OCI-M2 (cell line): ENCODE measurements around the gene GALNT2.

Source experiments
- DNase-seq: peaks from one replicate; lab custom pipeline; 2025; ENCODE audit not compliant: unreplicated experiment; lab: John Stamatoyannopoulos, UW

GALNT2 gene

DNA sequence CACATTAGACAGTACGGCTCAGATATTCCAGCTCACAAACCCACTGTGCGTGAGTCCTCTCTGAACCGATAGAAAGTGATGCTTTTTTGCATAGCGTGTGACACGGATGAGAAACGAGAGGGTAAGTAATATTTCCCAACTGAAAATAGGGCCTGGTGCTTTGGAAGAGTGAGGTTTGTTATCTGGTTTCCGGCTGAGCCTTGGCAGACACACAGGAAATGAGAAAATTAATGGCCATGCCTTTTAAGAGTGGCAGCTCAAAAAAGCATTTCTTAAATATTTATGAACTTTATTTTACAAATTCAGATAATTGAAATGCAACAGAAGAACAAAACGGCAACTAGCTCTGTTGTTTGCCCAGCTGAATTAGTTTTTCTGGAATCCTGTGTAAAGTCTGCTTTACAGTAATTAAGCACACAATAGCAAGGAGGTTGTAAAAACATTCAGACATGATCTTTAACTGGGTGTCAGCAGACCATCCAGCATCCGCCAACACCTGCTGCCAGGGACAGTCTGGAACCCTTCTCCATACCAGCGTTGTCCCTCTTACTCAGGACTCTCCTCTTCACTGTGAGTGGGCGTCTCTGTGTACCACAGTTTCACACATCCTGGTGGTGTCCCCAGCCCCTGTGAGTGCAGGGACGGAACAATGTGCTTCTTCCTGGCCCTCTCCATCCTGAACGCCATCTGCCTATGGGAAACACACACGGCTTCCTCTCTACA, 203.7 kb downstream of the GALNT2 start:
- DNase-seq: no peak

DNA sequence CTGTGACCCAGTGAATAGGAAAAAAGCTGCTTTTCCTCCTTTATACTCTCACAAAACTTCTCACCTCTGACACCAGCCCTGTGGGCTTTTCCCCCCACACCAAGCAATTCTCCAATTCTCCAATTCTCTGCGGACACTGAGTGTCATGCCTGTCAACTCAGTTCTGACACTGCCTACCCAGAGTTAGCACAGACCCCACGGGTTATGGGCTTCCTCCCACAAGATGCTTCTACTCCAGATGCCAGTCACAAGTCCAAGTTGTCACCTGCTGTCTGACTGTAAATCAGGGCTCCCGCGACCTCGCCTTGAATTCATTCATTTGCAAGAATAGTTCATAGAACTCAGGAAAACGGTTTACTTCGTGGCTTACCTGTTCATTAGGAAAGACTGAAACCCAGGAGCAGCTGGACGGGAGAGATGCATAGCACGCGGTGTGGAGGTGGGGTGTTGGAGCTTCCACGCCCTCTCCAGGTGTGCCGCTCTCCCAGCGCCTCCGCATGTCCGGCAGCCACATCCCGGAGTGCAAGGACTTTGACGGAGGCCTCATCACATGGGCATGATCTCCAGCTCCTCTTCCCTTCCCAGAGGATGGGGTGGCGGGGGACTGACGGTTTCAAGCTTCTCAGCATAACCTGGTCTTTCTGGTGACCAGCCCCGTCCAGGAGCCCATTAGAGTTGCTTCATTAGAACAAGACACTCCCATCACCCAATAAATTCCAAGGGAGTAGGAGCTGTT, 204.4 kb downstream of the GALNT2 start:
- DNase-seq: no peak

DNA sequence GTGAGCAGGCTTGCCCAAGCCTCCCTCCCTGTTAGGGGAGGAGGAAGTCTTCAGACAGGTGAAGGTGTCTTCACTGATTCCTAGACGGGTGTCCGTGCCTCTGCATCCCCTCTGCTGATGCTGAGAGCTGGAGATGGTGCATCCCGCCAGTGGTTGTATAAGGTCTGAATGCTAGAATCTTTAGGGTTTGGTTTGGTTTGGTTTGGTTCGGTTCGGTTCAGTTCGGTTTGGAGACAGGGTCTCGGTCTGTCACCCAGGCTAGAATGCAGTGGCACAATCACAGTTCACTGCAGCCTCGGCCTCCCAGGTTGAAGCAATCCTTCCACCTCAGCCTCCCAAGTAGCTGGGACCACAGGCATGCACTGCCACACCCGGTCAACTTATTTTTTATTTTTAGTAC, 205.5 kb downstream of the GALNT2 start:
- DNase-seq: no peak

DNA sequence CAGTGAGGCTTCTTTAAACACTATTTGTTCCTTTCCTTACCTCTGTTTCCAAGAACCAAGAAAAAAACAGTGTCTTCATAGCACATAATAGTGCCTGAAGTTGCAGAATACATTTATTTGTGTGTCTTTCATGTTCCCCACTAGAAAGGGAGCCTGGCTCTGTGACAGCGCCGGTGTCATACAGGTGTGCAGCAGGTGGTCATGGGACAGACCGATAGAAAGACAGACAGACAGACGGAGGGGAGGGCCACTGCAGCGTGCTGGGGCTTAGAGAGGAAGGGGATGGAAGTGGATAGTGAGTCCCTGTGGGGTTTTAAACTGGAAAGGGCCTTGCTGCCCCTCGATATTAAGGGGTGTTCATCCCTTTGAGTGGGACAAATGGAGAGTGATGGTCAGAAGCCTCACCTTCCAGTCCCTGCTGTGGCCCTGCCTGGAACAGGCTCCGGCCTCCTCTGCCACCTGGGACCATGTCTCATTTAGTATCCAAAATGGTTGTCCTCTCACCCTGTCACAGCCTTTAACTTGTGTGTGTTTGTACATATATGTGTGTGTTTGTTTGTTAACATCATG, 206.2 kb downstream of the GALNT2 start:
- DNase-seq: no peak

DNA sequence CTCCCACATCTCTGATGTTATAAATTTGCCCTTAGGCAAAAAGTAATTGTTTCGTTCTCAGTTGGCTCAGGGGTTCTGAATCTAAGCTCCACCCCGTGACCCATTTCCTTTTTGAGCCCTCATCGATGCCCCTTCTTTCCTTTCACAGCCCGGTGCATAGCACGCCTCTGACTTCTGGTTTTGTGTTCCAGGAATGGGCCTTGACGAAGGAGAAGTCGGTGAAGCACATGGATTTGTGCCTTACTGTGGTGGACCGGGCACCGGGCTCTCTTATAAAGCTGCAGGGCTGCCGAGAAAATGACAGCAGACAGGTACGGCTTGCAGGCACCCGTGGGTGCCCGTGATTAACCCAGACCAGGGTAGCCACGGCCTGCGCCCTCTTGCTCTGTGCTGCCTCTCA, 207.2 kb downstream of the GALNT2 start:
- DNase-seq: no peak

DNA sequence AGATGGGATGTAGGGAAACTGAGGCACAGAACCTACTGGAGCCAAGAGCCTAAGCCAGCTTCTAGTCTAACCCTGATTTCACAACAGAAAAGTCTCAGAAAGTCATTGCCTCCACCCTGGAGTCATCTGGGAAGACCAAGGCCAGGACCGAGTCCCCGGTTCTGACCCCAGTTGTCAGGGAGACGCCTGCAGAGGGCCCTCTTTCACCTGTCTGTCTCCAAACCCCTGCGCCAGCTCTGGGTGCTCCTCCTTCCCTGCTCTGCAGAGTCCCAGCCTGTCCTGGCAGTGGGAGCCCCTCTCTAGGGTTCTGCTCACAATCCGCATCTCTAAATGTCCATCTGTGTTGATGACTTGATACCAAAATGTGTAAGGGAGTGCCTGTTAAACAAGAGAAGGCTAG, 209.4 kb downstream of the GALNT2 start:
- DNase-seq: no peak

DNA sequence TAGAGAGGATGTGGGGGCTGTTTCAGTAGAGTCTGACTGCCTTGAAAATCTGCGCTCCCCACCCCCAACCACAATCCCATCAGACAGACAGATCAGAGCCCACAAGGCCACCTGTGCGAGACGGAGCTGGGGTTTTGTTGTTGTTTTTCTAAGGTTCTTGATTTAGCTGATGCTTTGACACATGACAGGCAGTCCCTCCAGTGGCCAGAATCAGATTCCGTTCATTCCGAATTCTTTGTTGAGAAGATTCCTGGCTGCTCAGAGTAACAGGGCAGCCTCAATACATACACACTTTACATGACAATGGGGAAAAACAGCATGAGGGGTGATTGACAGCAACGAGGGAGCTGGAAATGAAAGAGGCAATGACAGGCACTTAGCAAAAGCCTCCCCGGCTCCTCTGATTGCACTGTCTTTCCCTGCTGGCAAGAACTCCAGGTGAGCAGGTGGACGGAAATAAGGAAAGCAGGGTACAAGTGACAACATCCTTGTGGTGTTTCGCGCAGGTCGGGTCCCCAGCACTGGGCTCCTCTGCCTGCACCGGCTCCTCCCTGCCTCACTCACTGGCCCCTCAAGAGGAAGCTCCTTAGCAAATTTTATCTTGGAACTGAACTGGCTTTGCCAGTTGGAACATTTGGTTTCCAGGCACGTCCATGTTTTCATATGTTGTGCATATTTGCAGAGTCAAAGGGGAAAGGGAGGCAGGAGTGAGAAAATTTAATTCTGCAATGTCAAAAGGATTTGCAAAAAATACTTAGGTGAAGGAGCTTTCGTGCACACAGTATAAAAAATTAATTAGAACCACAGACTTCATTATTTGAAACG, 210.4 kb downstream of the GALNT2 start:
- no peak for DNase-seq

DNA sequence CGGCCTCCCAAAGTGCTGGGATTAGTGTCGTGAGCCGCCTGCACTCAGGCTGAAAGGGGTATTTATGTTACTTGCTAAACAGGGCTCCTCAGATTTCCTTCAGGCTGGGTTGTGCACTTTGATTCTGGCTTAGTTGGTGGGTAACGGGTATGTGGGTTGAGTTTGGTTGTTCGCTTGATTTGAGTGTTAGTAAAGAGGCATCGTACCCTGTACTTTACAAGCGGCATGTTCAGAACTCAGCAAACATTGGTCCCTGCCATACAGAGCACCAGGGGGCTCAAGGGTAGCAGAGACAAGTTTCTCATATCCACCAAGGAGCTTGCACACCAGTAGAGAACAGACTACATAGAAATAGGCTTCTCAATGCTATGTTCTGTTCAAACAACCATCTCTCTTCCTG, 211.3 kb downstream of the GALNT2 start:
- no peak for DNase-seq

DNA sequence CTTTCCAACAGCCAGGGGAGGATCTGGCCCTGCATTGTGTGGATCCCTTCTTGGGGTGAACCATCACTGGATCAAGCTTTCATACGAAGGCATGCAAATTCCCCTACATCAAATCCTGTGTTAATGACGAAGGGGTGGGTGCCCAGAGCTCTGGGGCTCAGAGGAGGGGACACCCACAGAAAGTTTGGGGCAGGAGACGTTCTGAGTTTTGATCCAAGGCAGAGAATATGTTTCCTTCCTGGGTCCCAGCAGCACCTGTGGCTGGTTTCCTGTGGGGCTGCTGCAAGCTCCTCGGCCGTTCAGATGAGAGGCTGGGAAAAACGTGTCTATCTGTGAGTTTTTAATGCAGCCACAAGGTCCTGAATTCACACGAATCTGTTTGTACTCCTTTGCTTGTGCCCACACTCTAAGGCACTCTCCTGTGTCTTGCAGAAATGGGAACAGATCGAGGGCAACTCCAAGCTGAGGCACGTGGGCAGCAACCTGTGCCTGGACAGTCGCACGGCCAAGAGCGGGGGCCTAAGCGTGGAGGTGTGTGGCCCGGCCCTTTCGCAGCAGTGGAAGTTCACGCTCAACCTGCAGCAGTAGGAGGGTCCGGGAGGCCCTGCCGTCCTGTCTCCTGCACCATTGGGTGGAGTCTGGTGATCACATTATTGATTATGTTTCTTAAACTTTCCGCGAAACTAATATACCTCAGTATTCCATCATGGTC, 212.0 kb downstream of the GALNT2 start:
- no peak for DNase-seq

DNA sequence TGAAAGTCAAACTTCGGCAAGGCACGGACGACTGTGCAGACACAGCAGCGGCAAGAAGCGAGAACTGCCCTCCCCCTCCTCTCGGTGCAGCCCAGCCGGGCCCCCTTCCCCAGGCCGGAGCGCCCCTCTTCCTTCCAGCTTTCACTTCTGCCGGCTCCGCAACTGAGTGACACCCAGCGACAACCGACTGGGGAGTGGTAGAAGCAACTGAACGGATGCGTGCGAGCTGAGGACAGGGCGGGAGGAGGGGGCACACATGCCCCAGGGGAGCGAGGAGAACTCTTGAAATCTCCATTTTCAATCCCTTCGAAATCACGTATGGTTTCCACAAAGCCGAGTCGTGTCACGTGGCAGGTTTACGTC, 212.5 kb downstream of the GALNT2 start:
- DNase-seq: no peak

DNA sequence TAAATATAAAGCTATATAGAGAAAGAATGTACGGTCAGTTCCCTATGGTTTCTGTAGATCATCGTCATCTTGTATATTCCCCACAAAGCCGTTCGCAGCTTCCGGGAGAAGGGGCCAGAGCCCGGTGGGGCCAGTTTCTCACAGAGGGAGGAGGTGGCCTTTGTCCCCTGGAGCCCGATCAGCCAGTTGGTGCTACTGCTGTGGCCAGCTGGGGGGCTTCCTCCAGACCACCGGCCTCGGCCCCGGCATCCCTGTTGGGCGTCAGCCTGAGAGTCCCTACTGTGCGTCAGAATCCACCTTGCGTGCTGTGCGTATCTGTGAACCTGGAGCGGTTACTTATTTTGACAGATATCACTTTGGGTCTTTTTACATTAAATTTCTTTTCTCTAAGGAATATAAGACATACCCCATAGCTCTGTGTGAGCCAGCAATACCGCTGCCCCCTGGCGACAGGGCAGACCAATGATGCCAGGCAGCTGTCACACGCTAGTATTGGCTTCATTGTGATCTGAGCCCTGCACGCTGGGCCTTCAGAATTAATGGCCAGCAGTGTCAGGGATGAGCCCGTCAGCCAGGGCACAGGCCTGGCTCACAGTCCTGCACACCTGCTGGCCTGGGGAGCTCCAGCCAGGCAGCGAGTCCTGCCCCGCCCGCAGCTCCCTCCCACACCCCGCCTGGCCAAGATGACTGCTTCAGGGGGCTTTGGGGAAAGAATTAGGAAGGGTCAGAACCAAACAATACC, 213.2 kb downstream of the GALNT2 start:
- DNase-seq: no peak

DNA sequence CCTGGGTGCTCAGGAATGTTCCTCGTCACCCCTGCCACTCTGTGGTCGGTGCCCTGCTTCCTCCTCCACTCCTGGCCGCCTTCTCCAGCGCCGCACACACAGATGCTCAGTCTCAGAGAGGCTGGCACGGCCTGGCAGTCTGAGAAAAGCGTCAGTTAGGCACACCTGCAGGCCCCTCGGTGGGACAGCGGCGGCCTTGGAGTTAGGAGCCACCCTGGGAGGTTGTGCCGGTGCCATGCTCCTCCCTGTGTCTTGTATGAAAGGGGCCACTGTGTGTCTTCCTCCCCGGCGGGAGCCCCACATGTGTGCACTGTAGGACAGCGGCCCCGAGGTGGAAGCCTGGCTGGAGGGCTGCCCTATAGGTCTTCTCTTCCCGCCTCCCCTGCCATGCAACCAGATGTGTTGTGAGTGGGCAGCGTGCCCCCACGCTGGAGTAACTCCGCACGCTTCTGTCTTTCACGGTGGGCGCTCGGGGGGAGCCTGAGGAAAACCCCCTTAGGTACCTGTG, 213.9 kb downstream of the GALNT2 start:
- DNase-seq: no peak

DNA sequence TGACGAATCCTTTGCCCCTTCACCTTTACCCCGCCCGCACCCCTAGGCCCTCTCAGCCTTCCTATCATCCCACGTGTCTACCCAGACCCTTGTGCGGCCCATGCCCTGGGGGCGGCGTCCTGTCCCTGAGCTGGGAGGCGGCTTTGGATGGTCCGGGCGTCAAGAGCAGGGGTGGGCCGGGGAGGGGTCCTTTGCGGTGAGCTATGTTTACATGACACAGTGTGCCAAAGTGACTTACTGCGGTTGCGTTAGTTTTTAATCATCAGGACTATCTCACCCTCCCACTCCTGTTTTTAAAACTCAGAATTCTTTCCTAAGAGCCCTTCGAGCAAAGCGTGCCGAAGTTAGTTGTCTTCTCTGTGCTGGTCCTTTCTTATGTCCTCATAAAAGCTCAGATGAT, 214.5 kb downstream of the GALNT2 start:
- no peak for DNase-seq

DNA sequence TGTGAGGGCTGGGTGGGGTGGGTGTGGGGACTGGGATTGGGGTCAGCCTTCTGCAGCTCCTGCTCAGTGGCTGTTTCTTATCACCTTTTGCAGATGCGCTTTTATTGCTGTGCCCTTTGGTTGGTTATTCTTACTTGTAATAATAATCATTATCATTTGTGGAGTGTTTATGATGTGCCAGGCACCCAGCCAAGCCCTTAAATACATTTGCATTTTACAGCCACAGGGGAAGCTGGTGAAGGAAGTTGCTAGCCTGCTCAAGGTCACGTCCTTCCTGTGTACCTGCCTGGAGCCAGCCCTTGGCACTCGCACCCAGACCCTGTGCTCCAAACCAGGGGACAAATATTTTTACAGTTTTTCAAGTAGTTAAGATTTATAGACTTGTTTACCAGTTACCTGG, 215.1 kb downstream of the GALNT2 start:
- no peak for DNase-seq

DNA sequence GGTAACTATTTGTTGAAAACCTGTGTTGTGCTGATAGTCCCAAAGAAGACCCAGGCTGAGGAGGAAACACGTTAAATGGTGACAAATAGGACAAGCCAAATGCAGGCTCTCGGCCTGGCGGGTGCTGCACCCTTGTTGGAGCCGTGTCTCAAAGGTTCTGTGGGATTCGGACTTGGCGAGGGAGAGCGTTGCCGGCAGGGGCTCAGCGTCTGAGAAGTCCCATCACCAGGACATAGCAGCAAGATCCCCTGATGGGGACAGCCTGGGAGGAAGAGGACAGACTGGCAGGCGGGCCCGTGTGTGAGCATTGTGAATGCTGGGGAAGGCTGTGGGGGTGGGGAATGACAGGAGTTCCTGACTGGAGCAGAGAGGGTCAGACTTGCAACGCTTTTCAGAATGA, 216.6 kb downstream of the GALNT2 start:
- DNase-seq: no peak

DNA sequence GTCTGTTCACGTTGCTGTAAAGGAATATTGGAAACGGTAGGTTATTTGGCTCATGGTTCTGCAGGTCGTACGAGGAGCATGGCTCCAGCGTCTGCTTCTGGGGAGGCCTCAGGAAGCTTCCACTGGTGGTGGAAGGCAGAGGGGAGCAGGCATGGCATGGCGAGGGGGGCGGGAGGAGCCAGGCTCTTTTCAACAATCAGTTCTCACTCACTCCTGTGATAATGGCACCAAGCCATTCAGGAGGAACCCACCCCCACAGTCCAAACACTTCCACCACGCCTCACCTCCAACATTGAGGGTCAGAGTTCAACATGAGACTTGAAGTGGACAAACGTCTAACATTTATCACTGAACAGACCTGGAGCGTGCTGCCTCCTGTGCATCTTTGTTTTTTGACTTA, 217.9 kb downstream of the GALNT2 start:
- no peak for DNase-seq

DNA sequence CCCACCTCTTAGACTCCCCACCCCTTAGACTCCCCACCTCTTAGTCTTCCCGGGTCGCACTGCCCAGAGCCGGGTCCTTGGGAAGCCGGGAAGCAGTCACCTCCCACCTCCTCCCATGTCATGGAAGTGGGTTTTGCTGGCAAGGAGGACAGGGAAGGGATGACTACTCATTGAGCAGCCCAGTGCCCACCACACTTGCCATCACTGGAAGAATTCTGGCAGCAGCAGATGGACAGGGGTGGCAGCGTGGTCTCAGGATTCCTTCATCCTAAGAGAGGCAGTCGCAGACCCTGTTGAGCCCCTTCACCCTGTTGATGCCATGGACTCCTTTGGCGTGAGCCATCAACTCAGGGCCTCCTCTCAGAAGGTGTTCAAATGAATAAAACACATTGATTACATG, 218.3 kb downstream of the GALNT2 start:
- DNase-seq: no peak

DNA sequence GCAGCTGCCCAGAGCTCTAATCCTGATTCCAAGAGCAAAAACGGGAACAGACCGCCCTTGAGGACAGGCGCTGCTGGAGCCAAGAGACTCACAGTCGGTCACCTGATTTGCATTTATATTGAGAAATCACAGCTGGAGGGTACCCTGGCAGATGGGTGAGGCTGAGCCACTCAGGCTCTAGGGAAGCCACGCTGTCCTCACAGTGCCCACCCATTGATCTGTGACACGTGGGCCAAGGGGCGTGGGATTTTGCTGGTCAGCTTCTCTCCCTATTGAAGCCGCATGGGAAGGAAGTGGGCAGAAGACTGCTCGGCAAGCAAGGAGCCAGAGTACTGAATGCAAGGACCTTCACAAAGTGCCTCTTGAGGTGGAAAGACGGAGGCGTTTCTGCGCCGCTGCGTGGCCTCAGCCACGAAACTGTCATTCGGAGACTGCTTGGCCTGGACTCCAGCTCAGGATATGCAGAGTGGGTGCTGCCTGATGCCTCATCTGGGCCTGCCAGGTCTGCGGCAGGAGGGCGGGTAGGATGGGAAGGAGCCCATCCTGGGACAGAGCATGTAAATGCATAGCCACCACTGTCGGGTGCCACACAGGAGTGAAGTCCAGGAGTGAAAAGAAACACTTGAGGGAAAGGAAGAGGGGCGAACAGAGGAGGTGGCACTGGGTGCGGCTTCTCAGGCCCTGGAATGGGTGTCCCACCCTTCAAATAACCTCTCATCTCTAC, 219.3 kb downstream of the GALNT2 start:
- DNase-seq: no peak

DNA sequence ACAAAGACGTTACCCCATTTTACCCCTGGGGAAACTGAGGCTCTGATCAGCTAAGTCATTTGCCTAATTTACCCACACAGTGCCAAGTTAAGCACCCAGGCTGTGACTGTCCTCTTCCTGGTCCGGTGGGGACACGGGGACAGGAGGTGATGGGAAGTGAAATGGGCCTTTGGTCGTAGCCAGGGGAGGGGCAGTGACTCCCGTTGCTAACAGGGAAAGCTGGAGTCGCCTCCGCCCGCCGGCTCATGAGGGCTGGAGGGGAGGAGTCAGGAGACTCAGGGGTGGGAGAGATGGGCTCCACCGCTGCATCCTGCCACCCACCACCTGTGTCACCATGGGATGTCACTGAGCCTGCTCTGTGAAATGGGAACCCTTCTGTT, 219.8 kb downstream of the GALNT2 start:
- DNase-seq: no peak
